Right renal cortex interstitium (tissue), 3 donors: Measurements from ENCODE around the gene MOGAT1. TPM values are rescaled to one million over a fixed set of nuclear protein-coding genes. Genes with fewer than 3 reads are reported as not detected.
"Not testable (repeated sequence)": the region's sequence is repeated elsewhere in the genome, so short reads cannot be mapped to it uniquely, and the experiment has no call there.

Experiments
- DNase-seq, 3 donors: peaks; one replicate each; pipeline ENCODE4 v3.0.0-alpha.2; 2013; ENCODE audit warnings: low read depth in 3 of 3, low spot score in 2 of 3
- polyA plus RNA-seq, 3 donors: library from polyadenylated mRNA; unstranded; fragments of 120-200 nt; gene quantifications; one replicate each; pipeline ENCODE4 v1.2.1, GENCODE V29; 2013; ENCODE audit not compliant: insufficient read length in 3 of 3

MOGAT1 gene
- polyA plus RNA-seq, 3 donors: not detected

- no peak for DNase-seq
These were observed 2.1 kb upstream of the MOGAT1 start for GRCh38 chr2:222669353-222669752.

- DNase-seq: no peak
These were observed 1.0 kb upstream of the MOGAT1 start for GRCh38 chr2:222670191-222671038.

- no peak for DNase-seq
These were observed 577 bp downstream of the MOGAT1 start for GRCh38 chr2:222672068-222672401.

GRCh38 chr2:222673273-222673672 is 1.8 kb downstream of the MOGAT1 start:
- DNase-seq: no peak

- no peak for DNase-seq
These were observed 2.4 kb downstream of the MOGAT1 start for GRCh38 chr2:222673883-222674282.

- no peak for DNase-seq
These were observed 6.5 kb downstream of the MOGAT1 start for GRCh38 chr2:222677981-222678380.

- no peak for DNase-seq
These were observed 12.3 kb downstream of the MOGAT1 start for GRCh38 chr2:222683805-222684204.

- DNase-seq: no peak
These were observed 14.8 kb downstream of the MOGAT1 start for GRCh38 chr2:222686086-222686750.

- DNase-seq: no peak
These were observed 17.5 kb downstream of the MOGAT1 start for GRCh38 chr2:222688917-222689316.

GRCh38 chr2:222689322-222689721 is 17.9 kb downstream of the MOGAT1 start:
- DNase-seq: no peak

- peak in 1 of 3 donors; percentile 41 for DNase-seq
These were observed 19.2 kb downstream of the MOGAT1 start for GRCh38 chr2:222690564-222691200.

GRCh38 chr2:222693413-222693812 is 22.0 kb downstream of the MOGAT1 start:
- DNase-seq: not testable (repeated sequence)

GRCh38 chr2:222693837-222694236 is 22.4 kb downstream of the MOGAT1 start:
- DNase-seq: no peak

GRCh38 chr2:222698276-222698675 is 26.8 kb downstream of the MOGAT1 start:
- DNase-seq: no peak

- DNase-seq: no peak
These were observed 29.8 kb downstream of the MOGAT1 start for GRCh38 chr2:222701233-222701632.

- no peak for DNase-seq
These were observed 30.3 kb downstream of the MOGAT1 start for GRCh38 chr2:222701721-222702131.

GRCh38 chr2:222703091-222703490 is 31.6 kb downstream of the MOGAT1 start:
- DNase-seq: no peak

- no peak for DNase-seq
These were observed 32.4 kb downstream of the MOGAT1 start for GRCh38 chr2:222703886-222704285.

GRCh38 chr2:222706616-222707015 is 35.2 kb downstream of the MOGAT1 start:
- DNase-seq: no peak

GRCh38 chr2:222707102-222707688 is 35.7 kb downstream of the MOGAT1 start:
- no peak for DNase-seq

- no peak for DNase-seq
These were observed 36.3 kb downstream of the MOGAT1 start for GRCh38 chr2:222707689-222708273.
